HEK293 (cell line): Measurements from ENCODE around the gene SALL1.

Experiments
- CTCF ChIA-PET: fragments of 350-600 bp; formaldehyde crosslinking; extraction: SDS; loops from one replicate; lab custom pipeline; 2021; ENCODE audit warnings: antibody characterized with exemption; lab: Yijun Ruan, JAX
- POLR2A ChIA-PET: fragments of 300-600 bp; formaldehyde crosslinking; extraction: SDS; loops from one replicate; lab custom pipeline; 2020; ENCODE audit warnings: antibody characterized with exemption, inconsistent platforms; lab: Yijun Ruan, JAX
- H3K27ac ChIP-seq: fragments of 200-500 bp; sonication (Bioruptor generic); 2 replicates; pipeline ENCODE4 v1.5.1; 2014; ENCODE audit warnings: low read depth, low read length, control low read depth, inconsistent platforms; ENCODE audit errors: extremely low read depth
- H3K36me3 ChIP-seq, 2 experiments: fragments of 200-500 bp in 1 of 2; sonication (Bioruptor generic) in 1 of 2; 1 replicate in 1 of 2; 2 replicates in 1 of 2; pipeline ENCODE4 v1.5.1; 2014 to 2017; ENCODE audit warnings: inconsistent platforms in 2 of 2, low read length in 2 of 2; ENCODE audit not compliant: control insufficient read depth in 2 of 2, insufficient read depth in 1 of 2
- H3K4me1 ChIP-seq: fragments of 200-500 bp; sonication (Bioruptor generic); 2 replicates; pipeline ENCODE4 v1.5.1; 2014; ENCODE audit warnings: mild to moderate bottlenecking, low read length, inconsistent platforms; ENCODE audit not compliant: control insufficient read depth, insufficient read depth
- H3K4me3 ChIP-seq: 2 replicates; pipeline ENCODE4 v1.5.1; 2011; ENCODE audit warnings: low read depth, mild to moderate bottlenecking, control low read depth, low read length, moderate library complexity
- H3K9me3 ChIP-seq: fragments of 200-500 bp; sonication (Bioruptor generic); 2 replicates; pipeline ENCODE4 v1.5.1; 2014; ENCODE audit warnings: low read depth, low read length, inconsistent platforms; ENCODE audit not compliant: control insufficient read depth, insufficient read depth
- BCL6B ChIP-seq: fragments of 450-650 bp; formaldehyde crosslinking; IDR thresholded peaks from 2 replicates; pipeline ENCODE4 v1.5.1; 2017; ENCODE audit warnings: missing biosample characterization, missing genetic modification characterization
- GLI4 ChIP-seq: fragments of 450-650 bp; formaldehyde crosslinking; IDR thresholded peaks from 2 replicates; pipeline ENCODE4 v1.5.1; 2016; ENCODE audit warnings: missing biosample characterization, missing genetic modification characterization
- KLF7 ChIP-seq: fragments of 450-650 bp; formaldehyde crosslinking; IDR thresholded peaks from 2 replicates; pipeline ENCODE4 v1.5.1; 2016; ENCODE audit warnings: missing biosample characterization, missing genetic modification characterization, borderline replicate concordance
- KLF8 ChIP-seq: fragments of 450-650 bp; formaldehyde crosslinking; IDR thresholded peaks from 2 replicates; pipeline ENCODE4 v1.5.1; 2016; ENCODE audit warnings: missing biosample characterization, missing genetic modification characterization
- MYNN ChIP-seq: fragments of 450-650 bp; formaldehyde crosslinking; IDR thresholded peaks from 2 replicates; pipeline ENCODE4 v1.5.1; 2016; ENCODE audit warnings: missing biosample characterization, missing genetic modification characterization, borderline replicate concordance
- PBX3 ChIP-seq: sonication (generic); formaldehyde crosslinking; IDR thresholded peaks from 2 replicates; pipeline ENCODE4 v1.8.1; 2022; ENCODE audit warnings: mild to moderate bottlenecking, moderate library complexity, missing genetic modification reagents
- RBAK ChIP-seq: fragments of 450-650 bp; formaldehyde crosslinking; IDR thresholded peaks from 2 replicates; pipeline ENCODE4 v1.5.1; 2016; ENCODE audit warnings: missing biosample characterization, missing genetic modification characterization
- SP2 ChIP-seq: fragments of 450-650 bp; formaldehyde crosslinking; IDR thresholded peaks from 2 replicates; pipeline ENCODE4 v1.5.1; 2016; ENCODE audit warnings: missing biosample characterization, missing genetic modification characterization
- ZFP37 ChIP-seq: fragments of 450-650 bp; formaldehyde crosslinking; IDR thresholded peaks from 2 replicates; pipeline ENCODE4 v1.5.1; 2016; ENCODE audit warnings: missing biosample characterization, missing genetic modification characterization
- ZFP41 ChIP-seq: fragments of 450-650 bp; formaldehyde crosslinking; IDR thresholded peaks from 2 replicates; pipeline ENCODE4 v1.5.1; 2016; ENCODE audit warnings: missing biosample characterization, missing genetic modification characterization, borderline replicate concordance
- ZNF114 ChIP-seq: fragments of 450-650 bp; formaldehyde crosslinking; IDR thresholded peaks from 2 replicates; pipeline ENCODE4 v1.5.0; 2017; ENCODE audit warnings: missing biosample characterization, missing genetic modification characterization
- ZNF18 ChIP-seq: fragments of 450-650 bp; formaldehyde crosslinking; IDR thresholded peaks from 2 replicates; pipeline ENCODE4 v1.5.1; 2016; ENCODE audit warnings: missing biosample characterization, missing genetic modification characterization
- ZNF19 ChIP-seq: fragments of 450-650 bp; formaldehyde crosslinking; IDR thresholded peaks from 2 replicates; pipeline ENCODE4; 2016; ENCODE audit warnings: missing biosample characterization, missing genetic modification characterization, low read depth
- ZNF223 ChIP-seq: fragments of 450-650 bp; formaldehyde crosslinking; IDR thresholded peaks from 2 replicates; pipeline ENCODE4 v1.5.1; 2016; ENCODE audit warnings: missing biosample characterization, missing genetic modification characterization
- ZNF239 ChIP-seq: fragments of 450-650 bp; formaldehyde crosslinking; IDR thresholded peaks from 2 replicates; pipeline ENCODE4 v1.5.1; 2016; ENCODE audit warnings: missing biosample characterization, missing genetic modification characterization
- ZNF26 ChIP-seq: fragments of 450-650 bp; formaldehyde crosslinking; IDR thresholded peaks from 2 replicates; pipeline ENCODE4 v1.5.1; 2016; ENCODE audit warnings: missing biosample characterization, missing genetic modification characterization
- ZNF266 ChIP-seq: fragments of 450-650 bp; formaldehyde crosslinking; IDR thresholded peaks from 2 replicates; pipeline ENCODE4 v1.5.1; 2016; ENCODE audit warnings: missing biosample characterization, missing genetic modification characterization, low read depth
- ZNF292 ChIP-seq: fragments of 450-650 bp; formaldehyde crosslinking; IDR thresholded peaks from 2 replicates; pipeline ENCODE4 v1.5.1; 2016; ENCODE audit warnings: low read depth, missing biosample characterization, missing genetic modification characterization, borderline replicate concordance
- ZNF302 ChIP-seq: fragments of 450-650 bp; formaldehyde crosslinking; IDR thresholded peaks from 2 replicates; pipeline ENCODE4 v1.5.1; 2016; ENCODE audit warnings: missing biosample characterization, missing genetic modification characterization, low read depth
- ZNF362 ChIP-seq: fragments of 450-650 bp; formaldehyde crosslinking; IDR thresholded peaks from 2 replicates; pipeline ENCODE4 v1.5.1; 2016; ENCODE audit warnings: missing biosample characterization, missing genetic modification characterization
- ZNF529 ChIP-seq: fragments of 450-650 bp; formaldehyde crosslinking; IDR thresholded peaks from 2 replicates; pipeline ENCODE4 v1.5.1; 2017; ENCODE audit warnings: missing genetic modification characterization, missing biosample characterization; ENCODE audit not compliant: insufficient replicate concordance
- ZNF544 ChIP-seq: fragments of 450-650 bp; formaldehyde crosslinking; IDR thresholded peaks from 2 replicates; pipeline ENCODE4 v1.5.0; 2017; ENCODE audit warnings: missing biosample characterization, missing genetic modification characterization
- ZNF548 ChIP-seq: fragments of 450-650 bp; formaldehyde crosslinking; IDR thresholded peaks from 2 replicates; pipeline ENCODE4 v1.5.1; 2016; ENCODE audit warnings: missing biosample characterization, missing genetic modification characterization
- ZNF596 ChIP-seq: fragments of 450-650 bp; IDR thresholded peaks from 2 replicates; pipeline ENCODE4 v1.5.0; 2018; ENCODE audit warnings: missing biosample characterization, mild to moderate bottlenecking, missing genetic modification characterization, moderate library complexity
- ZNF629 ChIP-seq: fragments of 450-650 bp; formaldehyde crosslinking; IDR thresholded peaks from 2 replicates; pipeline ENCODE4 v1.5.1; 2017; ENCODE audit warnings: missing biosample characterization, missing genetic modification characterization
- ZNF658 ChIP-seq: fragments of 450-650 bp; formaldehyde crosslinking; IDR thresholded peaks from 2 replicates; pipeline ENCODE4; 2016; ENCODE audit warnings: missing biosample characterization, missing genetic modification characterization
- ZNF677 ChIP-seq: fragments of 450-650 bp; IDR thresholded peaks from 2 replicates; pipeline ENCODE4 v1.5.0; 2018; ENCODE audit warnings: missing biosample characterization, mild to moderate bottlenecking, missing genetic modification characterization, moderate library complexity
- ZNF830 ChIP-seq: fragments of 450-650 bp; IDR thresholded peaks from 2 replicates; pipeline ENCODE4 v1.5.0; 2018; ENCODE audit warnings: missing biosample characterization, missing genetic modification characterization, low read depth, mild to moderate bottlenecking, moderate library complexity
- ZNF837 ChIP-seq: fragments of 450-650 bp; formaldehyde crosslinking; IDR thresholded peaks from 2 replicates; pipeline ENCODE4 v1.5.1; 2016; ENCODE audit warnings: missing biosample characterization, missing genetic modification characterization
- ZXDB ChIP-seq: fragments of 450-650 bp; formaldehyde crosslinking; IDR thresholded peaks from 2 replicates; pipeline ENCODE4 v1.5.1; 2016; ENCODE audit warnings: missing biosample characterization, missing genetic modification characterization

Gene SALL1

GRCh38 chr16:51139568-51139967 is 11.5 kb downstream of the SALL1 start (continued):
- TF ChIP-seq ZNF302 (no peak), ZFP41 (tag by site-specific recombination) (no peak), MYNN (no peak), ZNF596 (tag by site-specific recombination) (no peak), ZNF26 (tag by site-specific recombination) (no peak), KLF7 (tag by site-specific recombination) (no peak), ZNF830 (tag by site-specific recombination) (no peak)

- ChIA-PET CTCF (no interaction called here), POLR2A (no interaction called here)
- H3K27ac ChIP-seq: no peak overlapping the region
- TF ChIP-seq ZNF529 (tag by site-specific recombination) (no peak), ZNF596 (tag by site-specific recombination) (no peak), ZNF677 (tag by site-specific recombination) (no peak), ZFP37 (no peak), RBAK (tag by site-specific recombination) (no peak), ZXDB (tag by site-specific recombination) (no peak), MYNN (no peak)
- no peaks in the 10 kb centered on the region for H3K4me1 ChIP-seq
- no peak overlapping the region for H3K4me3 ChIP-seq
- peaks cover 11 to 85% of the 10 kb centered on the region in 2 experiments; a peak in 2 of 3 replicates for H3K36me3 ChIP-seq
- H3K9me3 ChIP-seq: no peaks in the 10 kb centered on the region
These were observed 12.9 kb downstream of the SALL1 start for GRCh38 chr16:51138178-51138577.

- Histone ChIP-seq H3K9me3 (no peaks in the 10 kb centered on the region), H3K27ac (no peak overlapping the region), H3K4me3 (no peak overlapping the region), H3K4me1 (peaks cover 5% of the 10 kb centered on the region), H3K36me3 (peaks cover 11 to 75% of the 10 kb centered on the region in 2 experiments; a peak in 2 of 3 replicates)
- CTCF ChIA-PET: no interaction called here
- TF ChIP-seq ZNF837 (tag by site-specific recombination): no peak
- no peak for TF ChIP-seq ZNF292 (tag by site-specific recombination)
- TF ChIP-seq GLI4 (tag by site-specific recombination): no peak
- TF ChIP-seq ZNF239 (tag by site-specific recombination): no peak
- no peak for TF ChIP-seq ZNF548 (tag by site-specific recombination)
- no peak for TF ChIP-seq PBX3 (CRISPR knock-in tag)
- no peak for TF ChIP-seq ZNF223
- TF ChIP-seq ZFP41 (tag by site-specific recombination): no peak
- no peak for TF ChIP-seq KLF8 (tag by site-specific recombination)
- no peak for TF ChIP-seq ZNF266 (tag by site-specific recombination)
- no peak for TF ChIP-seq SP2 (tag by site-specific recombination)
- TF ChIP-seq ZNF19 (tag by site-specific recombination): no peak
- TF ChIP-seq ZNF658 (tag by site-specific recombination): no peak
- no peak for TF ChIP-seq ZNF544 (tag by site-specific recombination)
- TF ChIP-seq ZNF18: no peak
- TF ChIP-seq ZNF114 (tag by site-specific recombination): no peak
- TF ChIP-seq ZNF629 (tag by site-specific recombination): no peak
- TF ChIP-seq ZNF362: no peak
- TF ChIP-seq BCL6B (tag by site-specific recombination): no peak
- POLR2A ChIA-PET: no interaction called here
These were observed 14.0 kb downstream of the SALL1 start for GRCh38 chr16:51137097-51137496.
